ENCODE data around the gene TEKT2.

The TEKT2 gene

GRCh38 chr1:36083635-36084496, at the start of gene TEKT2:
TEKT2 (plus strand) TSS chr1:36084094; CDS start chr1:36084922, 828 bp downstream.
- DNase-seq: no peak

- DNase-seq: no peak
Measured at GRCh38 chr1:36034692-36035091, 49.2 kb upstream of the TEKT2 start.

GRCh38 chr1:36035154-36035553, 48.7 kb upstream of the TEKT2 start:
- DNase-seq: no peak

GRCh38 chr1:36040238-36040637, 43.7 kb upstream of the TEKT2 start:
- no peak for DNase-seq

GRCh38 chr1:36051821-36052220, 32.1 kb upstream of the TEKT2 start:
- no peak for DNase-seq

GRCh38 chr1:36053978-36054377, 29.9 kb upstream of the TEKT2 start:
- no peak for DNase-seq

GRCh38 chr1:36055706-36056105, 28.2 kb upstream of the TEKT2 start:
- DNase-seq: no peak

GRCh38 chr1:36062315-36062714, 21.6 kb upstream of the TEKT2 start:
- no peak for DNase-seq

- no peak for DNase-seq
Measured at GRCh38 chr1:36067871-36068270, 16.0 kb upstream of the TEKT2 start.

GRCh38 chr1:36068866-36069265, 15.0 kb upstream of the TEKT2 start:
- DNase-seq: no peak

- DNase-seq: no peak
Measured at GRCh38 chr1:36070349-36070748, 13.5 kb upstream of the TEKT2 start.

GRCh38 chr1:36076979-36077573, 6.8 kb upstream of the TEKT2 start:
- DNase-seq: no peak

- no peak for DNase-seq
Measured at GRCh38 chr1:36080236-36080635, 3.7 kb upstream of the TEKT2 start.

GRCh38 chr1:36080801-36081200, 3.1 kb upstream of the TEKT2 start:
- DNase-seq: no peak

GRCh38 chr1:36081926-36082485, 1.9 kb upstream of the TEKT2 start:
- no peak for DNase-seq

GRCh38 chr1:36083219-36083618, 675 bp upstream of the TEKT2 start:
- no peak for DNase-seq

- no peak for DNase-seq
Measured at GRCh38 chr1:36084497-36085115, 712 bp downstream of the TEKT2 start.

- no peak for DNase-seq
Measured at GRCh38 chr1:36085126-36085525, 1.2 kb downstream of the TEKT2 start.

GRCh38 chr1:36085686-36086526, 2.0 kb downstream of the TEKT2 start:
- no peak for DNase-seq

GRCh38 chr1:36086529-36087232, 2.8 kb downstream of the TEKT2 start:
- no peak for DNase-seq

GRCh38 chr1:36087233-36088123, 3.6 kb downstream of the TEKT2 start:
- no peak for DNase-seq

Measured in activated naive CD4-positive, alpha-beta T cell treated with anti-CD3 and anti-CD28 coated beads, Interleukin-2, amount 50 U/mL, for 16 hours (primary cell).